T-helper 2 cell treated with Interferon-gamma antibody and Interleukin-4, amounts not matched to agents 5 μg/mL and 100 μg/mL, for 36 hours (primary cell): ENCODE measurements around the gene PRKCI.
"Not testable (repeated sequence)": the region's sequence is repeated elsewhere in the genome, so short reads cannot be mapped to it uniquely, and the experiment has no call there.

Experiments used
- DNase-seq: peaks from one replicate; pipeline ENCODE4 v3.0.0; 2021; ENCODE audit warnings: low spot score
- H3K27ac Mint-ChIP-seq: one replicate; pipeline ENCODE4 v1.8.0; 2021; ENCODE audit warnings: mild to moderate bottlenecking, mixed read lengths
- H3K27me3 Mint-ChIP-seq: one replicate; pipeline ENCODE4 v1.8.0; 2021; ENCODE audit warnings: low read depth, mixed read lengths
- H3K36me3 Mint-ChIP-seq: one replicate; pipeline ENCODE4 v1.8.0; 2021; ENCODE audit warnings: low read depth, mixed read lengths
- H3K4me1 Mint-ChIP-seq: one replicate; pipeline ENCODE4 v1.8.0; 2021; ENCODE audit warnings: low read depth, mixed read lengths
- H3K4me3 Mint-ChIP-seq: one replicate; pipeline ENCODE4 v1.8.0; 2022; ENCODE audit warnings: mild to moderate bottlenecking, moderate library complexity, mixed read lengths
- H3K9me3 Mint-ChIP-seq: one replicate; pipeline ENCODE4 v1.8.0; 2021; ENCODE audit warnings: mixed read lengths

PRKCI gene

GRCh38 chr3:170327040-170327808 lies 105.0 kb downstream of the PRKCI start:
- H3K27ac Mint-ChIP-seq: no peak overlapping the region
- H3K27me3 Mint-ChIP-seq: peaks cover 9% of the 10 kb centered on the region
- H3K4me3 Mint-ChIP-seq: no peak overlapping the region
- no peak for DNase-seq
- no peaks in the 10 kb centered on the region for H3K9me3 Mint-ChIP-seq
- H3K36me3 Mint-ChIP-seq: no peaks in the 10 kb centered on the region
- H3K4me1 Mint-ChIP-seq: peaks cover 3% of the 10 kb centered on the region

DNA sequence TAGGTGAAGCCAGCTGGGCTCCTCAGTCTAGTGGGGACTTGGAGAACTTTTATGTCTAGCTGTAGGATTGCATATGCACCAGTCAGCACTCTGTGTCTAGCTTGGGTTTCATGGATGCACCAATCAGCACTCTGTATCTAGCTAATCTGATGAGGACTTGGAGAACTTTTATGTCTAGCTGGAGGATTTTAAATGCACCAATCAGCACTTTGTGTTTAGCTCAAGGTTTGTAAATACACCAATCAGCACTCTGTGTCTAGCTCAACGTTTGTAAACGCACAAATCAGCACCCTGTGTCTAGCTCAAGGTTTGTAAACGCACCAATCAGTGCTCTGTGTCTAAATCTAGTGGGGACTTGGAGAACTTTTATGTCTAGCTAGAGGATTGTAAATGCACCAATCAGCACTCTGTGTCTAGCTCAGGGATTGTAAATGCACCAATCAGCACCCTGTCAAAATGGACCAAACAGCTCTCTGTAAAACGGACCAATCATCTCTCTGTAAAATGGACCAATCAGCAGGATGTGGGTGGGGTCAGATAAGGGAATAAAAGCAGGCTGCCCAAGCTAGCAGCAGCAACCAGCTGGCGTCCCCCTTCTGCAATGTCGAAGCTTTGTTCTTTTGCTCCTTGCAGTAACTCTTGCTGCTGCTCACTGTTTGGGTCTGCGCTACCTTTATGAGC lies 105.8 kb downstream of the PRKCI start:
- H3K27me3 Mint-ChIP-seq: peaks cover 10% of the 10 kb centered on the region
- not testable (repeated sequence) for H3K4me1 Mint-ChIP-seq, DNase-seq, H3K4me3 Mint-ChIP-seq, H3K9me3 Mint-ChIP-seq, H3K36me3 Mint-ChIP-seq, H3K27ac Mint-ChIP-seq

DNA sequence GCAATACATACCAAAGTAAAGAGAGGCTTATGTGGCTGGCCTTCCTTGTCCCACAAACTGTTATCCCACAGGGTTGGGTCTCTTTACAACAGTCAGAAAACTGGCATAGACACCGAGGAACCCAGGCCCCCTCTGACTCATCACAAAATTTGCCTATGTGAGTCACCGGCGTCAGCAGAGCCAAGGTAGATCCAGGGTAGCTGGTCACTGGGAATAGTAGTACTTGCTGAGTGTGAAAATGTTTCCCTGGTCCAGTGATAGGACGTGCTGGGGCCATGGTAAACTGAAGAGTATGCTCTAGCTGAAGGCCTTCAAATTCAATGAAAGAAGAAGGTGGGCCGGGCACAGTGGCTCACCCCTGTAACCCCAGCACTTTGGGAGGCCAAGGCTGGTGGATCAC lies 108.1 kb downstream of the PRKCI start:
- DNase-seq: no peak
- Mint-ChIP-seq H3K4me1 (peaks cover 7% of the 10 kb centered on the region), H3K27me3 (peaks cover 2% of the 10 kb centered on the region), H3K4me3 (no peak overlapping the region), H3K9me3 (peaks cover 4% of the 10 kb centered on the region), H3K36me3 (no peaks in the 10 kb centered on the region), H3K27ac (no peak overlapping the region)

DNA sequence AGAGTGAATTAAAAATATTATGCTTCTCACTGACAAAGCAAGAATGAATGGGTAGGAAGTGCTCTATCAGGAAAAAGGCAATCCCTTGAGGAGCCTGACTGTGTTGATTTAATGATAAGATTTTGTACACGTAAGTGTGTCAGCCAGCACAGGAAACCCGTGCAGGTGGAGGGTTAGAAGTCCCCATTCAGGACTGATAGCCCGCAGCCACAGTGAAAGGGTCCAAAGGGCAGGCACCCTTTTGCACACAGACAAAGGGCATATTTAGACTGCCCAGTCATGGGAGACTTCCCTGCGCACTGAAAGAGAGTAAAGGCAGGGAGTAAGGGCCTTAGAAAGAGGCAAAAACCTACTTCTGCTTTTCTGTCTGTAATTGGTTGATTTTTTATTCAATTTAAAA lies 108.9 kb downstream of the PRKCI start:
- no peaks in the 10 kb centered on the region for H3K36me3 Mint-ChIP-seq
- no peak overlapping the region for H3K4me3 Mint-ChIP-seq

GRCh38 chr3:170337420-170337819 lies 115.2 kb downstream of the PRKCI start:
- H3K4me3 Mint-ChIP-seq: no peak overlapping the region
- H3K27ac Mint-ChIP-seq: no peak overlapping the region
- H3K27me3 Mint-ChIP-seq: peaks cover under 1% of the 10 kb centered on the region
- H3K4me1 Mint-ChIP-seq: peaks cover 3% of the 10 kb centered on the region
- no peaks in the 10 kb centered on the region for H3K36me3 Mint-ChIP-seq
- peaks cover 17% of the 10 kb centered on the region for H3K9me3 Mint-ChIP-seq
- DNase-seq: no peak

More for the DNA sequence above, 108.9 kb downstream of the PRKCI start:
- Mint-ChIP-seq H3K4me1 (peaks cover 7% of the 10 kb centered on the region), H3K27ac (no peak overlapping the region), H3K27me3 (peaks cover 2% of the 10 kb centered on the region), H3K9me3 (peaks cover 4% of the 10 kb centered on the region)
- no peak for DNase-seq

GRCh38 chr3:170338690-170339340 lies 116.6 kb downstream of the PRKCI start:
- Mint-ChIP-seq H3K9me3 (peaks cover 15% of the 10 kb centered on the region), H3K27ac (no peak overlapping the region), H3K4me1 (no peaks in the 10 kb centered on the region), H3K36me3 (no peaks in the 10 kb centered on the region), H3K4me3 (no peak overlapping the region), H3K27me3 (no peaks in the 10 kb centered on the region)
- no peak for DNase-seq

DNA sequence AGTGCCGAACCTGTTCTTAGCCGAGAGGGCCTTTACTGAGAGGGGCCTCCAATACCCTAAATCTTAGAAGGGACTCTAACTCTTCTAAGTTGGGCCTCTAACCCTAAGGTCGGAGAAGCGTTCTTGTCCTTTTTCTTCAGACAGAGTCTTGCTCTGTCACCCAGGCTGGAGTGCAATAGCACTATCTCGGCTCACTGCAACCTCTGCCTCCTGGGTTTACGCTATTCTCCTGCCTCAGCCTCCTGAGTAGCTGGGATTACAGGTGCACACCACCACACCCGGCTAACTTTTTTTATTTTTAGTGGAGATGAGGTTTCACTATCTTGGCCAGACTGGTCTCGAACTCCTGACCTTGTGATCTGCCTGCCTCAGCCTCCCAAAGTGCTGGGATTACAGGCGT lies 120.0 kb downstream of the PRKCI start:
- peaks cover 14% of the 10 kb centered on the region for H3K9me3 Mint-ChIP-seq
- H3K4me1 Mint-ChIP-seq, H3K36me3 Mint-ChIP-seq, H3K27me3 Mint-ChIP-seq, DNase-seq, H3K27ac Mint-ChIP-seq, H3K4me3 Mint-ChIP-seq: not testable (repeated sequence)

DNA sequence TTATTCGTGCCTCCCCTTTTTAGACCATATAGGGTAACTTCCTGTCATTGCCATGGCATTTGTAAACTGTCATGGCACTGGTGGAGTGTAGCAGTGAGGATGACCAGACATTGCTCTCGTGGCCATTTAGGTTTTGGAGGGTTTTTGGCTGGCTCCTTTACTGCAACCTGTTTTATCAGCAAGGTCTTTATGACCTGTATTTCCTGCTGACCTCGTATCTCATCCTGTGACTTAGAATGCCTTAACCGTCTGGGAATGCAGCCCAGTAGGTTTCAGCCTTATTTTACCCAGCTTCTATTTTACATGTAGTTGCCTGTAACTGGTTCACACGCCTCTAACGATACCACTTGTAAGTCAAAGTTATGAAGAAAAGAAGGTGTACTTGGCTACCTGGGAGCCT lies 121.6 kb downstream of the PRKCI start:
- not testable (repeated sequence) for H3K9me3 Mint-ChIP-seq, H3K4me3 Mint-ChIP-seq, DNase-seq, H3K27ac Mint-ChIP-seq, H3K27me3 Mint-ChIP-seq, H3K36me3 Mint-ChIP-seq, H3K4me1 Mint-ChIP-seq

DNA sequence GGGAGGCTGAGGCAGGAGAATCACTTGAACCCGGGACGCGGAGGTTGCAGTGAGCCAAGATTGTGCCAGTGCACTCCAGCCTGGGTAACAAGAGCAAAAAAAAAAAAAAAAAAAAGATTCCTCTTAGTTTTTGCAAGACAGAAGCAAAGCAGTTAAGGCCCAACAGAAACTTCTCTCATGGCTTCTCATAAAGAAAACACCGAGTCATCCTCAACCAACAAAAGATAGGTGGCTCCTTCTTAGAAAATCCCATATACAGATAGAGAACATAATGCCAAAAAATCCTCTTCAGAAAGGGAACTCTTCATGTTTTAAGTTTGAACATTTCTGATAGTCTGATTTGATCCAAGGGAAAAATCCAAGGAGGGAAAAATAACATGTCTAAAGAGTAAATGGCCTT lies 122.7 kb downstream of the PRKCI start:
- H3K4me1 Mint-ChIP-seq: peaks cover 2% of the 10 kb centered on the region
- no peak for DNase-seq
- no peaks in the 10 kb centered on the region for H3K27me3 Mint-ChIP-seq
- H3K27ac Mint-ChIP-seq: no peak overlapping the region
- no peaks in the 10 kb centered on the region for H3K36me3 Mint-ChIP-seq
- no peaks in the 10 kb centered on the region for H3K9me3 Mint-ChIP-seq
- H3K4me3 Mint-ChIP-seq: no peak overlapping the region

DNA sequence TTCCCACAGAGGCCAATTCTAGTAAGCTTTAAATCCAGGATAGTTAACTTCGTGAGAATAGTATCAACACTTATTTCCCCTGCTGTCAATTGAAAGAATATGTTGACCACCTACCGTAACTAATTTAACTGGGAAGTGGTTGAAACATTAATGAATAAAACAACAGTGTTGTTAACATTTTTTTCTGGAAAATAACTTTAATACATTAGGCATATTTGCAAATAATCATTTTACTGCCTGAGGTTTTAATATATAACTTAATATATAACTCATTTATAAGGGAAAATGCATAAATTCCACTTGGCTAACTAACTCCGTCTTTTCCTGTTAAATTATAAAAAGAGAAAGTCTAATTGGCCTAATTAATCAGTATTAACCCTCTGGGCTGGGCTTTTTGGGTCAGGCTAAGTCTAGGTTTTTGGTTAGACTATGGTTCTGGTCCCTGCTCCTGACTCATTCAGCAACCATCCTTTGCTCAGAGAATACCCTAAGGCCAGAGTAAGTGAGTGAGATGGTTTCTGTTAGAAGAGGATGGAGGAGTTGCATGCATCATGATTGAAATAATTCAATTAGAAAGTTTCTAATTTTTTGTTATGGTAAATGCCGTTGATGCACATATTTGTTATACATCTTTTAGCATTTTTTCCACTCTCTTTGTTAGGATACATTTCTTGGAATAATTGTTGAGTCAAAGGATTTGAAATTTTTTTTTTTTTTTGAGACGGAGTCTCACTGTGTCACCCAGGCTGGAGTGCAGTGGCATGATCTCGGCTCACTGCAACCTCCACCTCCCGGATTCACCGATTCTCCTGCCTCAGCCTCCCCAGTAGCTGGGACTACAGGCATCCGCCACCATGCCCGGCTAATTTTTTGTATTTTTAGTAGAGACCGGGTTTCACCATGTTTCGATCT lies 124.5 kb downstream of the PRKCI start:
- Mint-ChIP-seq H3K27ac (no peak overlapping the region), H3K9me3 (no peaks in the 10 kb centered on the region), H3K4me3 (no peak overlapping the region), H3K4me1 (peaks cover 7% of the 10 kb centered on the region), H3K36me3 (no peaks in the 10 kb centered on the region), H3K27me3 (no peaks in the 10 kb centered on the region)
- no peak for DNase-seq

GRCh38 chr3:170350515-170351413 lies 128.5 kb downstream of the PRKCI start:
- no peak for DNase-seq
- Mint-ChIP-seq H3K4me3 (no peak overlapping the region), H3K27me3 (peaks cover 10% of the 10 kb centered on the region), H3K36me3 (no peaks in the 10 kb centered on the region), H3K9me3 (no peaks in the 10 kb centered on the region), H3K4me1 (peaks cover 14% of the 10 kb centered on the region), H3K27ac (no peak overlapping the region)

DNA sequence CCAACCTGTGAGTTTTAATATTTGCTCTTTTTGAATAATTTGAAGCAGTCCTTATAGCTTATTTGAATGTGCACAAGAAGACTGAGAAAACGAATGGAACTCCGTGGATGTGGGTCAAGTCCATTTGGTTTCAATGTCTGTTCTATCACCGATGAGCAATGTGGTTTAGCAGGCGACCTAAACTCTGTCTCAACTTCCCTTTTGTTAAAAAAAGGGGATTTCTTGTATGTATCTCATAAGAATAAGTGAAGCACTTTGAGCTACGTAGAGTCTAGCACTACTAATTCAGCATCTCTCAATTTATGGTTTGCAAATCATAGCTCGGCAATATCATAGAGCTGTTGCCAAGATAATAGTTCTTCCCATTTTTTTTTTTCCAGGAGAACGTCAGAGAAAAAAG lies 130.7 kb downstream of the PRKCI start:
- H3K4me3 Mint-ChIP-seq: no peak overlapping the region
- peaks cover 1% of the 10 kb centered on the region for H3K36me3 Mint-ChIP-seq
- no peak for DNase-seq
- H3K9me3 Mint-ChIP-seq: no peaks in the 10 kb centered on the region
- H3K27me3 Mint-ChIP-seq: peaks cover 10% of the 10 kb centered on the region
- no peak overlapping the region for H3K27ac Mint-ChIP-seq
- peaks cover 21% of the 10 kb centered on the region for H3K4me1 Mint-ChIP-seq

GRCh38 chr3:170353485-170353884 lies 131.3 kb downstream of the PRKCI start:
- peaks cover 23% of the 10 kb centered on the region for H3K4me1 Mint-ChIP-seq
- no peak overlapping the region for H3K4me3 Mint-ChIP-seq
- no peak for DNase-seq
- peaks cover 10% of the 10 kb centered on the region for H3K27me3 Mint-ChIP-seq
- H3K9me3 Mint-ChIP-seq: no peaks in the 10 kb centered on the region
- peaks cover 4% of the 10 kb centered on the region for H3K36me3 Mint-ChIP-seq
- H3K27ac Mint-ChIP-seq: no peak overlapping the region
